Dendritic cell treated with granulocyte-macrophage colony-stimulating factor and Interleukin-4, amounts not matched to agents 40 ng/mL and 50 ng/mL, for 4 days (primary cell): ENCODE results near the gene LDLRAD4.
A peak's percentile ranks its signal among the peaks of the same experiment; 100 is the strongest.

Experiments used
- H3K27ac Mint-ChIP-seq: one replicate; pipeline ENCODE4 v1.8.0; 2022; ENCODE audit warnings: mild to moderate bottlenecking, mixed read lengths
- H3K27me3 Mint-ChIP-seq: one replicate; pipeline ENCODE4 v1.8.0; 2022; ENCODE audit warnings: mild to moderate bottlenecking, mixed read lengths
- H3K36me3 Mint-ChIP-seq: one replicate; pipeline ENCODE4 v1.8.0; 2022; ENCODE audit warnings: low read depth, mixed read lengths
- H3K4me1 Mint-ChIP-seq: one replicate; pipeline ENCODE4 v1.8.0; 2022; ENCODE audit warnings: low read depth, mixed read lengths
- H3K4me3 Mint-ChIP-seq: one replicate; pipeline ENCODE4 v1.8.0; 2022; ENCODE audit warnings: mild to moderate bottlenecking, moderate library complexity, mixed read lengths
- H3K9me3 Mint-ChIP-seq: one replicate; pipeline ENCODE4 v1.8.0; 2022; ENCODE audit warnings: mixed read lengths
- intact Hi-C: fragments of 100-400 bp; cut with micrococcal nuclease; formaldehyde crosslinking; loops from one replicate; pipeline ENCODE4 v1.15.0; 2022

The LDLRAD4 gene

GRCh38 chr18:13265008-13265910 lies 46.7 kb downstream of the LDLRAD4 start:
- Mint-ChIP-seq H3K27ac (peak overlapping the region; percentile 1), H3K27me3 (peaks cover 1% of the 10 kb centered on the region), H3K9me3 (no peaks in the 10 kb centered on the region), H3K4me1 (peaks cover 75% of the 10 kb centered on the region), H3K36me3 (peaks cover 25% of the 10 kb centered on the region), H3K4me3 (no peak overlapping the region)
- intact Hi-C loops = no loop called here

GRCh38 chr18:13265911-13266217 lies 47.3 kb downstream of the LDLRAD4 start:
- H3K9me3 Mint-ChIP-seq = no peaks in the 10 kb centered on the region
- H3K36me3 Mint-ChIP-seq = peaks cover 25% of the 10 kb centered on the region
- peaks cover 75% of the 10 kb centered on the region for H3K4me1 Mint-ChIP-seq
- H3K27ac Mint-ChIP-seq = peak overlapping the region; percentile 1
- intact Hi-C loops = no loop called here
- peaks cover 1% of the 10 kb centered on the region for H3K27me3 Mint-ChIP-seq
- no peak overlapping the region for H3K4me3 Mint-ChIP-seq

GRCh38 chr18:13266218-13267100 lies 47.9 kb downstream of the LDLRAD4 start:
- Mint-ChIP-seq H3K4me1 (peaks cover 69% of the 10 kb centered on the region), H3K27ac (peak overlapping the region; percentile 1), H3K4me3 (peak overlapping the region; percentile 14), H3K36me3 (peaks cover 25% of the 10 kb centered on the region), H3K9me3 (no peaks in the 10 kb centered on the region), H3K27me3 (peaks cover 1% of the 10 kb centered on the region)
- intact Hi-C loops = no loop called here

- peaks cover 1% of the 10 kb centered on the region for H3K27me3 Mint-ChIP-seq
- H3K4me3 Mint-ChIP-seq = no peak overlapping the region
- peaks cover 65% of the 10 kb centered on the region for H3K4me1 Mint-ChIP-seq
- H3K9me3 Mint-ChIP-seq = no peaks in the 10 kb centered on the region
- peaks cover 25% of the 10 kb centered on the region for H3K36me3 Mint-ChIP-seq
- H3K27ac Mint-ChIP-seq = peak overlapping the region; percentile 85
- intact Hi-C loops = no loop called here
These were observed 48.9 kb downstream of the LDLRAD4 start for GRCh38 chr18:13267431-13267873.

GRCh38 chr18:13268158-13269012 lies 49.8 kb downstream of the LDLRAD4 start:
- peak overlapping the region; percentile 85 for H3K27ac Mint-ChIP-seq
- H3K4me1 Mint-ChIP-seq = peaks cover 73% of the 10 kb centered on the region
- H3K36me3 Mint-ChIP-seq = peaks cover 25% of the 10 kb centered on the region
- H3K4me3 Mint-ChIP-seq = peak overlapping the region; percentile 43
- H3K9me3 Mint-ChIP-seq = no peaks in the 10 kb centered on the region
- intact Hi-C loops = no loop called here
- H3K27me3 Mint-ChIP-seq = peaks cover 1% of the 10 kb centered on the region

- H3K36me3 Mint-ChIP-seq = peaks cover 25% of the 10 kb centered on the region
- intact Hi-C loops = no loop called here
- peaks cover 79% of the 10 kb centered on the region for H3K4me1 Mint-ChIP-seq
- no peak overlapping the region for H3K4me3 Mint-ChIP-seq
- H3K9me3 Mint-ChIP-seq = no peaks in the 10 kb centered on the region
- H3K27me3 Mint-ChIP-seq = peaks cover 1% of the 10 kb centered on the region
- H3K27ac Mint-ChIP-seq = peak overlapping the region; percentile 85
These were observed 50.4 kb downstream of the LDLRAD4 start for GRCh38 chr18:13269013-13269280.

- H3K4me3 Mint-ChIP-seq = peak overlapping the region; percentile 49
- H3K27ac Mint-ChIP-seq = peak overlapping the region; percentile 85
These were observed 51.0 kb downstream of the LDLRAD4 start for GRCh38 chr18:13269521-13270011.

GRCh38 chr18:13270279-13270855 lies 51.8 kb downstream of the LDLRAD4 start:
- H3K4me3 Mint-ChIP-seq = no peak overlapping the region
- H3K36me3 Mint-ChIP-seq = peaks cover 19% of the 10 kb centered on the region
- H3K27me3 Mint-ChIP-seq = no peaks in the 10 kb centered on the region
- H3K27ac Mint-ChIP-seq = peak overlapping the region; percentile 85
- peaks cover 80% of the 10 kb centered on the region for H3K4me1 Mint-ChIP-seq
- no peaks in the 10 kb centered on the region for H3K9me3 Mint-ChIP-seq
- intact Hi-C loops = no loop called here

More at GRCh38 chr18:13269521-13270011, 51.0 kb downstream of the LDLRAD4 start:
- Mint-ChIP-seq H3K4me1 (peaks cover 85% of the 10 kb centered on the region), H3K9me3 (no peaks in the 10 kb centered on the region), H3K36me3 (peaks cover 25% of the 10 kb centered on the region), H3K27me3 (no peaks in the 10 kb centered on the region)
- intact Hi-C loops = no loop called here

GRCh38 chr18:13271302-13271911 lies 52.8 kb downstream of the LDLRAD4 start:
- intact Hi-C loops = no loop called here
- H3K36me3 Mint-ChIP-seq = peaks cover 10% of the 10 kb centered on the region
- peaks cover 71% of the 10 kb centered on the region for H3K4me1 Mint-ChIP-seq
- H3K27ac Mint-ChIP-seq = no peak overlapping the region
- no peaks in the 10 kb centered on the region for H3K27me3 Mint-ChIP-seq
- no peak overlapping the region for H3K4me3 Mint-ChIP-seq
- H3K9me3 Mint-ChIP-seq = no peaks in the 10 kb centered on the region

- Mint-ChIP-seq H3K9me3 (no peaks in the 10 kb centered on the region), H3K27ac (no peak overlapping the region), H3K4me3 (no peak overlapping the region), H3K36me3 (peaks cover 9% of the 10 kb centered on the region), H3K27me3 (no peaks in the 10 kb centered on the region), H3K4me1 (peaks cover 70% of the 10 kb centered on the region)
- intact Hi-C loops = no loop called here
These were observed 53.9 kb downstream of the LDLRAD4 start for GRCh38 chr18:13272416-13272815.

- Mint-ChIP-seq H3K27ac (peak overlapping the region; percentile 33), H3K4me3 (peak overlapping the region; percentile 7), H3K9me3 (no peaks in the 10 kb centered on the region), H3K36me3 (peaks cover 22% of the 10 kb centered on the region), H3K27me3 (no peaks in the 10 kb centered on the region), H3K4me1 (peaks cover 68% of the 10 kb centered on the region)
- intact Hi-C loops = no loop called here
These were observed 55.2 kb downstream of the LDLRAD4 start for GRCh38 chr18:13273800-13274199.

GRCh38 chr18:13275075-13275474 lies 56.5 kb downstream of the LDLRAD4 start:
- H3K9me3 Mint-ChIP-seq = no peaks in the 10 kb centered on the region
- H3K36me3 Mint-ChIP-seq = peaks cover 27% of the 10 kb centered on the region
- no peak overlapping the region for H3K27ac Mint-ChIP-seq
- H3K4me3 Mint-ChIP-seq = no peak overlapping the region
- H3K27me3 Mint-ChIP-seq = no peaks in the 10 kb centered on the region
- H3K4me1 Mint-ChIP-seq = peaks cover 68% of the 10 kb centered on the region
- intact Hi-C loops = no loop called here
